SK-N-SH (cell line): ENCODE measurements around the gene HLA-DQA1. TPM values are rescaled to one million over a fixed set of nuclear protein-coding genes. Genes with fewer than 3 reads are reported as not detected.

Experiments used
- CTCF ChIA-PET: fragments of 300-600, 350-600 bp; formaldehyde crosslinking; extraction: SDS; loops from one replicate; lab custom pipeline; 2021; lab: Yijun Ruan, JAX
- POLR2A ChIA-PET: fragments of 350-600 bp; sonication (Branson Sonifier 250); formaldehyde crosslinking; extraction: SDS; loops from one replicate; lab custom pipeline; 2020; ENCODE audit warnings: antibody characterized with exemption, inconsistent platforms; lab: Yijun Ruan, JAX
- DNase-seq: peaks from one replicate; pipeline ENCODE4 v3.0.0; 2012
- H2AFZ ChIP-seq: fragments of 200-600 bp; sonication (generic); 2 replicates; pipeline ENCODE4 v1.8.1; 2016; ENCODE audit warnings: antibody characterized with exemption, mild to moderate bottlenecking, low read depth
- H3F3A ChIP-seq: fragments of 200-600 bp; sonication (generic); replicated peaks from 2 replicates; pipeline ENCODE3; 2016; ENCODE audit warnings: antibody characterized with exemption, mild to moderate bottlenecking; ENCODE audit not compliant: insufficient read depth
- H3K27ac ChIP-seq, 2 experiments: fragments of 200-500 bp in 1 of 2; fragments of 200-600 bp in 1 of 2; sonication (Bioruptor generic) in 1 of 2; sonication (generic), shearing (Covaris generic) in 1 of 2; 2 replicates each; pipeline versions ENCODE4 v1.5.1 to v1.6.1; 2014 to 2016; ENCODE audit warnings: low read depth in 2 of 2, inconsistent platforms in 1 of 2, low read length in 1 of 2, mild to moderate bottlenecking in 1 of 2, mixed read lengths in 1 of 2
- H3K27me3 ChIP-seq: fragments of 200-600 bp; sonication (generic), shearing (Covaris generic); 2 replicates; pipeline ENCODE4 v1.6.1; 2016; ENCODE audit warnings: mixed run types; ENCODE audit not compliant: insufficient read depth
- H3K36me3 ChIP-seq, 2 experiments: fragments of 200-500 bp in 1 of 2; fragments of 200-600 bp in 1 of 2; sonication (Bioruptor generic) in 1 of 2; sonication (generic) in 1 of 2; replicated peaks in 1 of 2; 2 replicates each; pipeline versions ENCODE3 to v1.5.1; 2014 to 2016; ENCODE audit warnings: low read length in 1 of 2, mild to moderate bottlenecking in 1 of 2; ENCODE audit not compliant: insufficient read depth in 2 of 2, control insufficient read depth in 1 of 2
- H3K4me1 ChIP-seq, 2 experiments: fragments of 200-500 bp in 1 of 2; fragments of 200-600 bp in 1 of 2; sonication (Bioruptor generic) in 1 of 2; sonication (generic), shearing (Covaris generic) in 1 of 2; 2 replicates each; pipeline versions ENCODE4 v1.5.1 to v1.6.1; 2014 to 2016; ENCODE audit warnings: low read depth in 1 of 2, low read length in 1 of 2, mixed run types in 1 of 2; ENCODE audit not compliant: insufficient read depth in 2 of 2, control insufficient read depth in 1 of 2
- H3K4me2 ChIP-seq: fragments of 200-600 bp; sonication (generic), shearing (Covaris generic); 2 replicates; pipeline ENCODE4 v1.6.1; 2017; ENCODE audit warnings: mixed run types
- H3K4me3 ChIP-seq, 2 experiments: fragments of 200-500 bp in 1 of 2; fragments of 200-600 bp in 1 of 2; sonication (Bioruptor generic) in 1 of 2; sonication (generic), shearing (Covaris generic) in 1 of 2; 2 replicates each; pipeline versions ENCODE4 v1.5.1 to v1.8.1; 2014 to 2016; ENCODE audit warnings: low read depth in 2 of 2, inconsistent platforms in 1 of 2, low read length in 1 of 2, mild to moderate bottlenecking in 1 of 2, mixed read lengths in 1 of 2, moderate library complexity in 1 of 2
- H3K79me2 ChIP-seq: fragments of 200-600 bp; sonication (generic); 2 replicates; pipeline ENCODE4 v1.8.1; 2017; ENCODE audit warnings: mild to moderate bottlenecking; ENCODE audit not compliant: insufficient read depth
- H3K9ac ChIP-seq: fragments of 200-600 bp; sonication (generic); 2 replicates; pipeline ENCODE4 v1.6.1; 2017; ENCODE audit warnings: mixed run types
- H3K9me2 ChIP-seq: fragments of 200-600 bp; sonication (generic); 2 replicates; pipeline ENCODE4 v1.6.1; 2017; ENCODE audit warnings: mixed run types
- H3K9me3 ChIP-seq: fragments of 200-600 bp; sonication (generic); 2 replicates; pipeline ENCODE4 v1.6.1; 2017; ENCODE audit warnings: mixed run types, mild to moderate bottlenecking, moderate library complexity
- H4K20me1 ChIP-seq: fragments of 200-600 bp; sonication (generic); 2 replicates; pipeline ENCODE4 v1.6.1; 2017; ENCODE audit warnings: mild to moderate bottlenecking, mixed run types; ENCODE audit not compliant: insufficient read depth
- CTCF ChIP-seq: fragments of 200-600 bp; sonication (generic); IDR thresholded peaks from 2 replicates; pipeline ENCODE4 v1.6.1; 2017; ENCODE audit warnings: antibody characterized with exemption, mild to moderate bottlenecking, moderate library complexity
- EZH2phosphoT487 ChIP-seq: fragments of 200-600 bp; sonication (generic); IDR thresholded peaks from 2 replicates; pipeline ENCODE4 v1.6.1; 2017; ENCODE audit warnings: low read depth, mixed run types, mild to moderate bottlenecking, antibody characterized with exemption, moderate library complexity, borderline replicate concordance
- FOSL2 ChIP-seq: IDR thresholded peaks from 2 replicates; pipeline ENCODE4 v1.4.0; 2012; ENCODE audit warnings: low read depth, mild to moderate bottlenecking, moderate library complexity, borderline replicate concordance
- JUND ChIP-seq: IDR thresholded peaks from 2 replicates; pipeline ENCODE4 v1.4.0; 2012
- RFX5 ChIP-seq: IDR thresholded peaks from 2 replicates; pipeline ENCODE4 v1.6.1; 2012; ENCODE audit warnings: mild to moderate bottlenecking, improper control_type of control experiment, low read length
- RXRA ChIP-seq: IDR thresholded peaks from 2 replicates; pipeline ENCODE4 v1.4.0; 2012; ENCODE audit warnings: low read depth, mild to moderate bottlenecking, borderline replicate concordance
- TAF1 ChIP-seq: IDR thresholded peaks from 2 replicates; pipeline ENCODE4 v1.6.1; 2012; ENCODE audit warnings: low read depth, mild to moderate bottlenecking, low read length, moderate library complexity, borderline replicate concordance
- TEAD4 ChIP-seq: IDR thresholded peaks from 2 replicates; pipeline ENCODE4 v1.4.0; 2012; ENCODE audit warnings: mild to moderate bottlenecking, borderline replicate concordance; ENCODE audit not compliant: insufficient read depth
- USF1 ChIP-seq: IDR thresholded peaks from 2 replicates; pipeline ENCODE4 v1.4.0; 2012; ENCODE audit warnings: low read depth, borderline replicate concordance
- USF2 ChIP-seq: fragments of 150-350 bp; IDR thresholded peaks from 2 replicates; pipeline ENCODE4 v1.6.1; 2017; ENCODE audit warnings: antibody characterized with exemption, low read length, low read depth, borderline replicate concordance
- WGBS: methylation state at CpG from one replicate; pipeline ENCODE4 v1.1.6; 2017; ENCODE audit warnings: low lambda C conversion rate; 5-methylcytosine and 5-hydroxymethylcytosine counted together
- polyA plus RNA-seq, 3 experiments: library from polyadenylated mRNA; depleted of rRNA; stranded (reverse); fragments of >200 nt; gene quantifications; 2 replicates each; pipeline ENCODE4 v1.2.3, GENCODE V29; 2012

Gene HLA-DQA1
- polyA plus RNA-seq, 1 of the 3 experiments (the other 2 are of a cell fraction), result not detected

- no peak for TF ChIP-seq RFX5
- TF ChIP-seq CTCF, result no peak
- no peak for TF ChIP-seq TEAD4
- no peak for TF ChIP-seq USF2
- no peak for TF ChIP-seq JUND
- no peak for TF ChIP-seq RXRA
- TF ChIP-seq FOSL2, result no peak
- TF ChIP-seq TAF1, result no peak
- TF ChIP-seq EZH2phosphoT487, result no peak
- H3K9ac ChIP-seq, result no peak overlapping the region
- POLR2A ChIA-PET, result no interaction called here
- no peaks in the 10 kb centered on the region for H3K9me3 ChIP-seq
- no peak overlapping the region for H3K27ac ChIP-seq
- 0% methylated on average over 5 of the region's 6 CpGs for WGBS
- CTCF ChIA-PET, result no interaction called here
- no peak overlapping the region for H3K4me2 ChIP-seq
- DNase-seq, result no peak
- no peaks in the 10 kb centered on the region for H3K9me2 ChIP-seq
- H3F3A ChIP-seq, result no peaks in the 10 kb centered on the region
- no peaks in the 10 kb centered on the region for H3K27me3 ChIP-seq
- H3K79me2 ChIP-seq, result no peaks in the 10 kb centered on the region
- no peaks in the 10 kb centered on the region for H3K4me1 ChIP-seq
- no peak overlapping the region for H3K4me3 ChIP-seq
- no peaks in the 10 kb centered on the region for H4K20me1 ChIP-seq
- no peak overlapping the region for H2AFZ ChIP-seq
- no peaks in the 10 kb centered on the region for H3K36me3 ChIP-seq
These were observed 5.5 kb downstream of the HLA-DQA1 start for GRCh38 chr6:32642720-32643106.

- H3K27me3 ChIP-seq, result no peaks in the 10 kb centered on the region
- H2AFZ ChIP-seq, result no peak overlapping the region
- TF ChIP-seq JUND (no peak), RXRA (no peak), CTCF (no peak), USF1 (no peak)
- 6% methylated on average over 4 of the region's 4 CpGs for WGBS
- H3K9ac ChIP-seq, result no peak overlapping the region
- H3K9me2 ChIP-seq, result no peaks in the 10 kb centered on the region
- H3K4me1 ChIP-seq, result no peaks in the 10 kb centered on the region
- no peaks in the 10 kb centered on the region for H3K79me2 ChIP-seq
- no peaks in the 10 kb centered on the region for H3K36me3 ChIP-seq
- H4K20me1 ChIP-seq, result no peaks in the 10 kb centered on the region
- POLR2A ChIA-PET, result no interaction called here
- DNase-seq, result no peak
- CTCF ChIA-PET, result no interaction called here
- no peak overlapping the region for H3K4me3 ChIP-seq
- H3K9me3 ChIP-seq, result no peaks in the 10 kb centered on the region
- H3F3A ChIP-seq, result no peaks in the 10 kb centered on the region
- H3K4me2 ChIP-seq, result no peak overlapping the region
- no peak overlapping the region for H3K27ac ChIP-seq
These were observed 6.7 kb downstream of the HLA-DQA1 start for GRCh38 chr6:32643904-32644303.
